HTERT RPE-1 (cell line): Measurements from ENCODE around the gene BARX2.

Experiments
- in situ Hi-C: fragments of 300-500 bp; cut with MboI; formaldehyde crosslinking; loops from 4 replicates; pipeline ENCODE4 v1.14.3; 2020; ENCODE audit warnings: low sequenced_read_pairs

Gene BARX2

GRCh38 chr11:129434641-129435498 is 59.2 kb downstream of the BARX2 start:
- in situ Hi-C loops: no loop called here

- in situ Hi-C loops: no loop called here
These were observed 60.0 kb downstream of the BARX2 start for GRCh38 chr11:129435499-129436245.

- in situ Hi-C loops: no loop called here
These were observed 60.9 kb downstream of the BARX2 start for GRCh38 chr11:129436573-129436972.

GRCh38 chr11:129440028-129440713 is 64.5 kb downstream of the BARX2 start:
- in situ Hi-C loops: no loop called here

GRCh38 chr11:129442171-129442570 is 66.5 kb downstream of the BARX2 start:
- in situ Hi-C loops: no loop called here

GRCh38 chr11:129443276-129443675 is 67.6 kb downstream of the BARX2 start:
- in situ Hi-C loops: no loop called here

GRCh38 chr11:129444274-129444673 is 68.6 kb downstream of the BARX2 start:
- in situ Hi-C loops: no loop called here

GRCh38 chr11:129445226-129445625 is 69.6 kb downstream of the BARX2 start:
- in situ Hi-C loops: no loop called here

- in situ Hi-C loops: no loop called here
These were observed 70.9 kb downstream of the BARX2 start for GRCh38 chr11:129446572-129446971.

GRCh38 chr11:129447654-129448239 is 72.1 kb downstream of the BARX2 start:
- in situ Hi-C loops: no loop called here

GRCh38 chr11:129451524-129451923 is 75.9 kb downstream of the BARX2 start:
- in situ Hi-C loops: no loop called here

GRCh38 chr11:129453293-129453721 is 77.7 kb downstream of the BARX2 start:
- in situ Hi-C loops: no loop called here

GRCh38 chr11:129455101-129455500 is 79.5 kb downstream of the BARX2 start:
- in situ Hi-C loops: no loop called here

GRCh38 chr11:129455756-129456655 is 80.4 kb downstream of the BARX2 start:
- in situ Hi-C loops: no loop called here

- in situ Hi-C loops: no loop called here
These were observed 81.7 kb downstream of the BARX2 start for GRCh38 chr11:129457321-129457720.

- in situ Hi-C loops: no loop called here
These were observed 82.6 kb downstream of the BARX2 start for GRCh38 chr11:129458278-129458677.

- in situ Hi-C loops: no loop called here
These were observed 83.3 kb downstream of the BARX2 start for GRCh38 chr11:129458756-129459535.

- in situ Hi-C loops: no loop called here
These were observed 85.1 kb downstream of the BARX2 start for GRCh38 chr11:129460714-129461113.

- in situ Hi-C loops: no loop called here
These were observed 108.4 kb downstream of the BARX2 start for GRCh38 chr11:129484068-129484467.
